H9 (cell line): ENCODE measurements around the gene PLEKHJ1. TPM values are rescaled to one million over a fixed set of nuclear protein-coding genes. Genes with fewer than 3 reads are reported as not detected.

Experiments used
- DNase-seq: peaks from one replicate; pipeline ENCODE4 v3.0.0-alpha.2; 2017
- H2AFZ ChIP-seq: one replicate; pipeline ENCODE4 v1.6.1; 2013; ENCODE audit warnings: mild to moderate bottlenecking, low read length, control low read depth, moderate library complexity
- H2AK5ac ChIP-seq: 2 replicates; pipeline ENCODE4 v1.6.1; 2013; ENCODE audit warnings: low read length, control low read depth, mixed read lengths; ENCODE audit not compliant: insufficient read length
- H2BK120ac ChIP-seq: one replicate; pipeline ENCODE4 v1.6.1; 2013; ENCODE audit warnings: low read depth, mild to moderate bottlenecking, low read length, control low read depth, inconsistent platforms; ENCODE audit not compliant: poor library complexity, severe bottlenecking
- H2BK12ac ChIP-seq: 2 replicates; pipeline ENCODE4 v1.6.1; 2013; ENCODE audit warnings: low read length, control low read depth, mixed read lengths, low read depth; ENCODE audit not compliant: insufficient read length
- H2BK15ac ChIP-seq: 2 replicates; pipeline ENCODE4 v1.6.1; 2013; ENCODE audit warnings: low read depth, low read length, control low read depth
- H2BK20ac ChIP-seq: one replicate; pipeline ENCODE4 v1.6.1; 2013; ENCODE audit warnings: low read depth, mild to moderate bottlenecking, low read length, control low read depth, inconsistent platforms; ENCODE audit not compliant: poor library complexity, severe bottlenecking
- H2BK5ac ChIP-seq: 2 replicates; pipeline ENCODE4 v1.6.1; 2013; ENCODE audit warnings: low read length, control low read depth, mixed read lengths; ENCODE audit not compliant: insufficient read length
- H3K14ac ChIP-seq: 2 replicates; pipeline ENCODE4 v1.6.1; 2013; ENCODE audit warnings: low read length, control low read depth; ENCODE audit not compliant: insufficient read depth
- H3K18ac ChIP-seq: 2 replicates; pipeline ENCODE4 v1.6.1; 2013; ENCODE audit warnings: low read depth, mild to moderate bottlenecking, mixed read lengths, low read length, control low read depth; ENCODE audit not compliant: insufficient read length
- H3K23ac ChIP-seq: 2 replicates; pipeline ENCODE4 v1.6.1; 2013; ENCODE audit warnings: low read length, control low read depth, mixed read lengths, low read depth; ENCODE audit not compliant: insufficient read length
- H3K23me2 ChIP-seq: 2 replicates; pipeline ENCODE4 v1.6.1; 2013; ENCODE audit warnings: low read depth, mild to moderate bottlenecking, mixed read lengths, low read length, control low read depth; ENCODE audit not compliant: insufficient read length, poor library complexity, severe bottlenecking
- H3K27ac ChIP-seq: 2 replicates; pipeline ENCODE4 v1.5.1; 2013; ENCODE audit warnings: low read length, control low read depth, mixed read lengths, low read depth; ENCODE audit not compliant: insufficient read length
- H3K27me3 ChIP-seq: 2 replicates; pipeline ENCODE4 v1.6.1; 2013; ENCODE audit warnings: low read length, control low read depth, inconsistent platforms; ENCODE audit not compliant: insufficient read depth
- H3K4ac ChIP-seq: 2 replicates; pipeline ENCODE4 v1.6.1; 2013; ENCODE audit warnings: low read depth, mild to moderate bottlenecking, control low read depth, inconsistent platforms, low read length, moderate library complexity
- H3K4me1 ChIP-seq: 2 replicates; pipeline ENCODE4 v1.6.1; 2013; ENCODE audit warnings: low read length, control low read depth, inconsistent platforms; ENCODE audit not compliant: insufficient read depth
- H3K4me2 ChIP-seq: 2 replicates; pipeline ENCODE4 v1.6.1; 2013; ENCODE audit warnings: low read length, control low read depth, mixed read lengths; ENCODE audit not compliant: insufficient read length, insufficient read depth
- H3K56ac ChIP-seq: 2 replicates; pipeline ENCODE4 v1.6.1; 2013; ENCODE audit warnings: low read depth, mild to moderate bottlenecking, mixed read lengths, low read length, control low read depth; ENCODE audit not compliant: insufficient read length
- H3K79me1 ChIP-seq: 2 replicates; pipeline ENCODE4 v1.6.1; 2013; ENCODE audit warnings: low read depth, mild to moderate bottlenecking, moderate library complexity, low read length, control low read depth, inconsistent platforms; ENCODE audit not compliant: insufficient read depth, poor library complexity, severe bottlenecking
- H3K79me2 ChIP-seq: 2 replicates; pipeline ENCODE4 v1.6.1; 2013; ENCODE audit warnings: low read length, control low read depth, inconsistent platforms; ENCODE audit not compliant: insufficient read depth
- H3K9ac ChIP-seq: 2 replicates; pipeline ENCODE4 v1.6.1; 2013; ENCODE audit warnings: low read length, control low read depth, mixed read lengths; ENCODE audit not compliant: insufficient read length; ENCODE audit errors: extremely low read depth
- H3K9me3 ChIP-seq: one replicate; pipeline ENCODE4 v1.6.1; 2013; ENCODE audit warnings: low read depth, low read length, inconsistent platforms; ENCODE audit not compliant: control insufficient read depth
- H3T11ph ChIP-seq: one replicate; pipeline ENCODE4 v1.6.1; 2013; ENCODE audit warnings: mild to moderate bottlenecking, low read length, control low read depth, inconsistent platforms
- H4K20me1 ChIP-seq: one replicate; pipeline ENCODE4 v1.6.1; 2013; ENCODE audit not compliant: control insufficient read depth, insufficient read length, insufficient read depth
- H4K5ac ChIP-seq: 2 replicates; pipeline ENCODE4 v1.6.1; 2013; ENCODE audit warnings: low read depth, mild to moderate bottlenecking, mixed read lengths, low read length, control low read depth; ENCODE audit not compliant: insufficient read length
- H4K8ac ChIP-seq: replicated peaks from 2 replicates; pipeline ENCODE4 v1.6.1; 2013; ENCODE audit warnings: low read length, control low read depth, mixed read lengths, low read depth; ENCODE audit not compliant: insufficient read length
- H4K91ac ChIP-seq: 2 replicates; pipeline ENCODE4 v1.6.1; 2013; ENCODE audit warnings: low read depth, mild to moderate bottlenecking, moderate library complexity, mixed read lengths, low read length, control low read depth; ENCODE audit not compliant: insufficient read length
- H3K27ac Mint-ChIP-seq, 3 experiments: 2 replicates in 2 of 3; 3 replicates in 1 of 3; pipeline ENCODE4 v1.8.0; 2020 to 2021; ENCODE audit warnings: mixed read lengths in 3 of 3, mild to moderate bottlenecking in 1 of 3, moderate library complexity in 1 of 3
- H3K27me3 Mint-ChIP-seq: 2 replicates; pipeline ENCODE4 v1.8.0; 2021; ENCODE audit warnings: low read depth, mild to moderate bottlenecking, moderate library complexity, mixed read lengths
- H3K36me3 Mint-ChIP-seq, 3 experiments: 2 replicates in 2 of 3; 3 replicates in 1 of 3; pipeline ENCODE4 v1.8.0; 2020 to 2021; ENCODE audit warnings: low read depth in 3 of 3, mixed read lengths in 3 of 3; ENCODE audit not compliant: insufficient read depth in 1 of 3
- H3K4me1 Mint-ChIP-seq, 2 experiments: 2 replicates each; pipeline ENCODE4 v1.8.0; 2020; ENCODE audit warnings: mixed read lengths in 2 of 2
- H3K4me3 Mint-ChIP-seq, 2 experiments: 2 replicates in 1 of 2; 3 replicates in 1 of 2; pipeline ENCODE4 v1.8.0; 2020 to 2021; ENCODE audit warnings: mild to moderate bottlenecking in 2 of 2, mixed read lengths in 2 of 2, moderate library complexity in 1 of 2
- H3K9me3 Mint-ChIP-seq, 2 experiments: 2 replicates in 1 of 2; 3 replicates in 1 of 2; pipeline ENCODE4 v1.8.0; 2020; ENCODE audit warnings: mild to moderate bottlenecking in 2 of 2, mixed read lengths in 2 of 2, moderate library complexity in 1 of 2
- CTCF ChIP-seq: fragments of 200-600 bp; sonication (generic); conservative IDR thresholded peaks from 3 replicates; pipeline ENCODE4 v1.8.0; 2021; ENCODE audit warnings: antibody characterized with exemption, mild to moderate bottlenecking
- WGBS: extraction: QIAGEN DNeasy Blood & Tissue Kit; methylation state at CpG from one replicate; pipeline ENCODE4 v1.1.7; 2013; ENCODE audit warnings: missing lambda C conversion rate, low lambda C conversion rate, mixed read lengths; ENCODE audit not compliant: insufficient read length; ENCODE audit errors: extremely low coverage; 5-methylcytosine and 5-hydroxymethylcytosine counted together
- total RNA-seq: library from RNA; stranded (reverse); gene quantifications from 2 replicates; pipeline ENCODE4 v1.2.1, GENCODE V29; 2021

Gene PLEKHJ1
- total RNA-seq, 1 experiment from 2014 or later, result 139 TPM

GRCh38 chr19:2249010-2249866, 13.1 kb upstream of the PLEKHJ1 start, which contains the start of gene AMH:
Gene AMH (plus strand): TSS chr19:2249323. CDS start chr19:2249333, 10 bp downstream.
- H4K91ac ChIP-seq, result no peak within 1 kb of the TSS
- H4K8ac ChIP-seq, result no peak within 1 kb of the TSS
- Mint-ChIP-seq H3K27ac (peak within 1 kb of the TSS in 1 of 3 experiments; percentile 58; a peak in 2 of 7 replicates), H3K9me3 (no peaks in the 10 kb centered on the region), H3K4me3 (no peak within 1 kb of the TSS), H3K4me1 (peaks cover 4% of the 10 kb centered on the region in 2 experiments), H3K36me3 (peaks cover 11 to 29% (median 15%) of the 10 kb centered on the region in 3 experiments; a peak in 6 of 7 replicates), H3K27me3 (peaks cover 11% of the 10 kb centered on the region)
- no peaks in the 10 kb centered on the region for H3K9me3 ChIP-seq
- H2BK5ac ChIP-seq, result no peak within 1 kb of the TSS
- H3K4ac ChIP-seq, result no peak within 1 kb of the TSS
- no peak within 1 kb of the TSS for H3K27ac ChIP-seq
- no peaks in the 10 kb centered on the region for H3K79me1 ChIP-seq
- no peak within 1 kb of the TSS for H3T11ph ChIP-seq
- H3K27me3 ChIP-seq, result no peaks in the 10 kb centered on the region; the same call in 1 of the 2 replicates
- H3K79me2 ChIP-seq, result no peaks in the 10 kb centered on the region
- H2BK20ac ChIP-seq, result no peak within 1 kb of the TSS
- WGBS, result no CpG with 5 or more reads among the region's 27 CpGs
- TF ChIP-seq CTCF, result no peak
- H3K9ac ChIP-seq, result no peak within 1 kb of the TSS
- no peak within 1 kb of the TSS for H2BK120ac ChIP-seq
- H3K56ac ChIP-seq, result no peak within 1 kb of the TSS
- no peak within 1 kb of the TSS for H2AFZ ChIP-seq
- H3K14ac ChIP-seq, result no peak within 1 kb of the TSS; the same call in 1 of the 2 replicates
- no peak within 1 kb of the TSS for H2BK15ac ChIP-seq
- no peak within 1 kb of the TSS for H2BK12ac ChIP-seq
- H3K4me2 ChIP-seq, result no peak within 1 kb of the TSS
- no peak for DNase-seq
- no peak within 1 kb of the TSS for H2AK5ac ChIP-seq
- H3K23me2 ChIP-seq, result peaks cover 10% of the 10 kb centered on the region
- H3K18ac ChIP-seq, result no peak within 1 kb of the TSS
- H4K5ac ChIP-seq, result no peak within 1 kb of the TSS
- H3K23ac ChIP-seq, result no peak within 1 kb of the TSS
- H3K4me1 ChIP-seq, result no peaks in the 10 kb centered on the region
- H4K20me1 ChIP-seq, result no peaks in the 10 kb centered on the region
